Measurements from ENCODE around the gene C1QTNF6.

DNA sequence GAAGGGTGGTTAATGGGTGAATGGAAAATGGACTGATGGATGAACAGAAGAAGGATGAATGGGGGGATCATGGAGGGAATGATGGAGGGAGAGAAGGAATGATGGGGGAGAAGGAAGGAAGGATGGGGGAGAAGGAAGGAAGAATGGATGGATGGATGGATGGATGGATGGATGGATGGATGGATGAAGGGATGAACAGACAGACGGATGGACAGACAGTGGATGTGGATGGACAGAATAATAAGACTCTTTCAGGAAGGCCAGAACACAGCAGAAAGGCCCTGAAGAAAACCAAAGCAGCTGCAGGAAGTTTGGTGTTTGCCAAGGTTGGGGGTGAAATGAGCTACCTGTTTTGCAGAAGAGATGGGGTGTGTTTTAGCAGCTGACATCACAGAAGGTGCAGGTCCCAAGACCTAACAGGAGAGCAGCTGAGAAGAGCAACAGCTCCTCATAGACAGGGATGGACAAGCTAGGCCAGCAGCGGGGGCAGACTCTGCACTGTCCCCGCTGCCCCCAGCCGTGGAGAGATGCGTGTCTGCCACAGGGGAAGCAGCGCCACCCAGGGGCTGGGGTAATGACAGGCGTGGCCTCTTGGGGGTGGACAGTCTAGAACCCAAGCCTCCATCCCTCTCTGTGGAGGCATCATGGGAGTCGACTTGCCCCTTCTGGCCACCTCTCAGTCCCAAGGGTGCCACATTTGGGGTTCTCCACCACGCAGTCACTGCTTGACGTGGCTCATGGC is 17.9 kb downstream of the C1QTNF6 start:
- TF ChIP-seq TAF1 (IDR thresholded peaks at IDR 0.05; ENCODE audit: low read depth, low read length) (no peak), POLR2AphosphoS5 (IDR thresholded peaks at IDR 0.05; ENCODE audit: low read depth, low read length) (no peak), POLR2A (IDR thresholded peaks at IDR 0.05; ENCODE audit: low read depth, low read length) (no peak), PAX5 (IDR thresholded peaks at IDR 0.05; ENCODE audit: insufficient read depth, low read length, severe bottlenecking) (no peak), SPI1 (IDR thresholded peaks at IDR 0.05; ENCODE audit: low read depth, low read length) (no peak), POU2F2 (IDR thresholded peaks at IDR 0.05; ENCODE audit: low read depth, low read length) (no peak)
